Activated T-cell treated with anti-CD3 and anti-CD28 coated beads for 24 hours (primary cell): ENCODE measurements around the gene ARHGEF7.

Source experiments
- DNase-seq: peaks from one replicate; pipeline ENCODE4 v3.0.0-alpha.2; 2020; ENCODE audit warnings: low read depth

ARHGEF7 gene

DNA sequence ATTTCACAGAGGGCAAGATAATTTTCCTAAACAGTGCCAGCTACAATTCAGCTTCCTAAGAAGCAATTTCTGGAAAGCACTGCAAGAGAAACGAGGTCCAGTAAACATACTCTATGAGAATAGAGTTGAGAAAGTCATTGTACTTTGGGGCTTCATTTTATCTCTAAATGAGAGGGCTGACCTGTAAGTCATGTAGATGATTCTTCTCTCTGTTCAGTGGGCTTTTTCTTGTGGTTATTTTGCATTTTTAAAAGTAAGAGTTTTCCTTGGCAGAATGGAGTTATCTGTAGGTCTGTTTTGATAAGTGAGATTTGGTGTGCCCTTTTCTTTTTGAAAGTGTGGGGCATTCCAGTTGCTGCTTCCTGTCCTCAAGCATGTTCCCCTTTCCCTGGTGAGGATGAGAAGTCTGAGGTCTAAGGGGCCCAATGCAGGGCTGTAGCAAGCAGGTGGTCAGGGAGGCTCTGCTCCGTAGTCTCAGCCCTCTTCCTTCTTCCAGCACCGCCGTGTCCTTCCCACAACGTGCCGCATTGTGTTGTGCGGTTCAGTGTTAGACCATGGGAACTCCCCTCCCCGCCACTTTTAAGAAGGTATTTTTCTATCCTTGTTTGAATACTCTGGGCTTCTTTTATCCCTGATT lies 86.3 kb downstream of the ARHGEF7 start:
- no peak for DNase-seq

DNA sequence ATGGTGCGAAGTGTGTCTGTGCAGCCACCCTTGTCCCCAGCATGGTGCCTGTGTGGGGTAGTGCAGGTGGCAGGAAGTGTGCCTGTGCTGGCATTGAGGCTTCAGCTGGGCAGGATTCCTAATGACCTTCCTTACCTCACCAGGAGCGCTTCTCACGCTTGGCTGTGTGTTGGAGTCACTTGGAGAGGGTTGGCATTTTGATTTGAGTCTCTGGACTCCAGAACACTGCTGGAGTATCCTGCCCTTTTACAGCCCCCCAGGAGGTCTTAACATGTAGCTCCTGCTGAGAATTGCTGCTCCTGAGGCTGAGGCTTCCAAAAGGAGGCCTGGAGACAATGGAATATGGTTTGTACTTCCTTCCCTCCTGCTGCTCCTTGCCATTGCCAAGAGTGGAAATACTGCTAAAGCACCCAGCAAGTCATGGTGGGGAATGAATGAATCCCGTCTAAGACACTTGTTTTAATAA lies 87.1 kb downstream of the ARHGEF7 start:
- no peak for DNase-seq

DNA sequence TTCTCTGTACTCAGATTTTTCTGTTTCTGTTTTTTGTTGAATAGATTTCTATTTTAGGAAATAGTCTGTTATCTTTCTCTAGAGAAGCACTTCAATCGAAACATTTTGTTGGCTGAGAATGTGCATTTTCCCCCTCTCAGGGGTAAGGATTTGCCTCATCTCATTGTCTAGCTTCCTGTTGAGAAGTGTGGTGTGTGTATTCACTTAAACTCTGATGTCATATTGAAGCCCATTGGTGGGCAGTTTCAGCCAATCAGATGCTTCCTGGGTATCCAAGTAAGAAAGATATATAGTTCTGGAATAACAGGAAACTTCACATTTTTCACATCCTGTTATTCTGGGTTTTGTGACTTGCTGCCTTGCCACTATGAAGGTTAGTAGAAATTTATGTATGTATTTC lies 87.6 kb downstream of the ARHGEF7 start:
- DNase-seq: no peak

DNA sequence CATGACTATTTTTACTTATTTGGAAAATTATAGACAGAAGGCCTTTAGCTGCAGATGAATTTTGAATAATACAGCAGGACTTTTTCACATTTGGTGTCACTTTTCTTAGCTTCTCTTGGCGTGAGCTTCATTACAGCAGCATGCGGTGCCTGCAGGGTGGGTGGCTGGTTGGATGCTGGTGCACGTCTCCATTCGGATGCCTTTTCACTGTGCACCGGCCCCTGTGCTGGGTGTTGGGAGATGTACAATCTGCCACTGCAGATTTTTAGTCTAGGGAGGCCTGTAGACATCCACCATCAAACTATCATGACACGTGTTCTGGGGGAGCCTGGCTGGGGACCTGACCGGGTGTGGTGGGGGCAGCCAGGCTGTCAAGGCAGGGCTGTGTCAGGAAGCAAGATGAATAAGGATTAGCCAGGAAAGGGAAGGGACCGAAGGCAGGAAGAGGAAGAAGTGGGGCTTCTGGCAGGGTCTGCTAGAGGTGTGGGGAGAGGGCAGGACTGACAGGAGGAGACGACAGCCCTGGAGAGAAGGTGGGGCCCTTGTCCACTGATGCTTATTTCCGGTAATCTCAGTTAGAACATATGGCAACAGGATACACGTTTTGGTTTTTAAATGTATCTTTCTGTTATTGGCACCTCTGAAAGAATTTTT lies 88.8 kb downstream of the ARHGEF7 start:
- DNase-seq: no peak

DNA sequence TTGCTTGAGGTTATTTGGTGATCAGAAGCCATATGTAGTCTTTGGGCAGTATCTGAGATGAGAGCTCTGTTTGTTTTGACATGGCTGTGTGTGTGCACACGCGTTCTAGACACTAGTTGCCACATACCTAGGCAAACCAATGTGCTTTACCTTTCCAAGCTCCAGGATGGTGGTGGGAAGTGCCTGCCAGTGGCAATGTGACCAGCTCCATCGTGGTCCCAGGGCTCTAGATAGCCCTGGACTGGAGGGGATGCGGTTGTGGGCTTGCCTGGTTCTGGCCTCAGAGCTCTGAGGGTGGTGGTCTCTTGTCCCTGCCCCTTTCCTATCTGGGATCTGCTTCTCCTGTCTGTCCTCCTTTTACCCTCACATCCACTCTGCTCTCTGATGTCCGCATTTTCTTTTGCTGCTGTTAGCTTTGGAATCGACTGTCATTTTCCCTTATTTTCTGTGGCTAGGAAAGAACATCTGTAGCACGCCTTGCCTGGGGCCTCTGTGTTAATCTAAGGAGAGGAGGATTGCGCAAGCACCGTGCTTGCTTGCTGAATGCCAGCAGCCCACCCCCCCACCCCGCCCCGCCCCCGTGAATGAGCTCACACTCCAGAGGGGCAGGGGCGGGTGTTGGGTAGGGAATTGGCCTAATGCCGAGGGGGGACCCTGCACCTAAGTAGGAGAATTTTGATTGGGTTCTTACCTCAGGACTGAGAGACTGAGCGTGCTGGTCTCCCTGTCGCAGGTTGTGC lies 89.5 kb downstream of the ARHGEF7 start:
- DNase-seq: no peak

DNA sequence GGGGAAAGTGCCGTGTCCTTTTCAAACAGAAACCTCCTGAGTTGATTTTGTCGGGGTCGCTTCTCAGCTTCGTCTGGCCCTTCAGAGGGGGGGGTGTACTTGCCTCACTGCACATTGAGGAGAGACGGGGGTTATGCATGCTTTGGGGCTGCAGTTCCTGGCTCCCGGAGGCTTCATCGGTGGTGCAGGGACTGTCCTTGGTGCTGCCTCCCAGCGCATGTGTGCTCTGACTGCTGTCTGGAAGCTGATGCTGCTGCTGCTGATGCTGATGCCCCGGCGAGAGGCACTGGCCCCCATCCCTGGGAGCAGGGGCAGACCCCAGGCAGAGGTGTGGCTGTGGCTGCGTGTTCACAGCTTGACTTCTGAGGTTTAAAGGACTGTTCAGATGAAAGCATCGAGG lies 91.0 kb downstream of the ARHGEF7 start:
- no peak for DNase-seq

DNA sequence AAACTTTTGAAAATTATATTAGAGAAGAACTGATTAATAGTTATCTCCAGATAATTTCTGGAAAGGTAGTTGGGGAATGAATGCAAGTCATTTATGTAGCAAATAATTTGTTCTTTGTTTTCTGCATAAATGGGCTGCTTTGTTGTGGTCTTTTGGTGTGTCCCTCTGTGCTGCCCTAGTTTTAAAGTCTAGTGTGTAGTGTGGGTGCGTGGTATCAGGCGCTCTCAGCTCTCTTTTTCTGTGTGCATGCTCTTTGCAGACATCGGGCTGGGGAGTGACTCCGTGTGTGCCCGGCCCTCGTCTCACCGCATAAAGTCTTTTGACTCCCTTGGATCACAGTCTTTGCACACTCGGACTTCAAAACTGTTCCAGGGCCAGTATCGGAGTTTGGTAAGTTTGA lies 94.5 kb downstream of the ARHGEF7 start:
- no peak for DNase-seq

DNA sequence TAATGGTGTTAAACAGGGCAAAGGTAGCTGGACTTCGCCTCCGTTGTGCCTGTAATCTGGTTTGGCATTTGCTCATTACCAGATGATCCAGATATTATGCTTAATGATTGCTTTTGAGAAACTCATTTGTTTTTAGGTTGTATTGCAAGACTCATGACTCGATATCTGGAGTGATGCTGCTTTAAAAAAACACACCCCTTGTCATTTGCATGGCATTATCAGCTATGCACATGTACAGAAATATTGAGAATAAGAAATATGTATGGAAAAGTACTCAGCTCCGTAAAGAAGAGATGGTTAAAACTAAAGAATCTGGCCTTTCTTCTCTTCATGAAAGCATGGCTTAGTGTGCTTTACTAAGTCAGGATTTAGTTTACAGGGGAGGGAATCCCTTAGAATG lies 95.0 kb downstream of the ARHGEF7 start:
- DNase-seq: no peak

DNA sequence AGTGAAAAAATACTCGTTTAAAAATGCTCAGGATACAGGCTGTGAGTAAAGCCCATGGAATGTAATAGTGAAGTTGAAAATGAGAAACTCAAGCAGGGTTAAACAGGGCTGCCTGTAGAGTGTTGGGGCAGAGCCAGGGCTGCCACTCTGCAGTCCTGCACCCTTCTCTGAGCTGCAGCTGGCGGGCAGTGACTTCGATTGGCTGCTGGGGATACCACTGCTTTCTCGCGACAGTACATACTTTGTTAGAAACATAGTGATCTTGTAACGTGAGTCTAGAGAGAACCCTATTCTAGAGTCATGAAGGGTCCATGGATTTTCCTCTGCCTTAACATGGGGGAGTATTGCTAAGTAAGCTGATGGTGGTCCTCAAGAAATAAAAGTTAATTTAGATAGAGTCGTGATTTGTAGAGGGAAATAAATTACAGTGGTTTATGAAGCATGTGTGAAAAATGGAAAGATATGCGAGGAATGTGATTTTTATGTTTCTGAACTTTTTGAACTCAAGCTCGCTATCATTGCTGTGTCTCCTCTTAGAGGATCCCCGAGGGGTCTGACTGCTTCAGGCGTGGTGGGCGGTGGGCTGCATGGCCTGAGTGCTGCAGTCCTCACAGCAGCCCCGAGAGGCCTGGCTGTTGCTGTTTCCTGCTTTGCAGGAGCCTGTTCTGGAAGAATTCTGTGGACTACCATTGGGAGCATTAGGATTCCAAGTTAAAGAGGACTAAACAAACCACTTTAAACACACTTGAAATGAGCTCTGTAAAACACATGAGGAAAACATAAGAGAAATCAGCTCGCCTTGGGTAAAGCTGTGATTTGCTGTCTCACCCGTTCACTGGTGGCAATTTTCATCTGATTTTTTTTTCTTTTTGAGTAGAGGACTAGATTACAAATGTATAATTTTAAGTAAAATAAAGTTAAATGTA lies 95.7 kb downstream of the ARHGEF7 start:
- no peak for DNase-seq

DNA sequence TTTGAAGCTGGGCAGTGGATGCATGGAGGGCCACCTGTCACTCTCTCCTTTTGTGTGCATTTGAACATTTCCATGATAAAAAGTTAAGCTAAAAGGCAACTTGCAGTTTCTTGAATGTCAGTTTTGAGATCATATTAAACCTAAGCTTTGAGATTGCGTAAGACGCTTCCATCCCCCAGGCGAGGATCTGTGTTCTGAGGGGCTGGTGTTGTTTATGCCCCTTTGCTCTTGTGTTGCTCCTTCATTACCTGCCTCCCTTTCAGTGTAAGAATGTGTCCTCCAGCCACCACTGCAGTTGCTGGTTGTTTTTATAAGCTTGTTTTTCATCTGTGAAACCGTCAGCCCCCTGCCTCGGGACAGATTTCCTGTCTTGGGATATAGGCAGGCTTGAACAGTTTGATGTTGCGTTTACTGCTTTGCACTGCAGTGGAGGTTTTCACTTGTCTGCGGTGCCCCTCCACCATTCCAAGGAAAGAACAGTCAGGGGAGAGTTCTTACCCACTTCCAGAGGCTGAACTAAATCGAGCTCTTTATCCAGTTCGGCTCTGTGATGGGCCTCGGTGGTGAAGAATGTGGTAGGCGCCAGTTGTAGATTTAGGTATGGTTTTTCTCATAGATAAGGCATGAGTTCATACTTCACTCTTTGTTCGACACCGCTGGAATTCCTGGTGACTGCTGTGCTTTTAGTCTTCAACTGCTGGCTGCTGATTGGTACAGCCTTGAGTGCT lies 96.8 kb downstream of the ARHGEF7 start:
- no peak for DNase-seq

DNA sequence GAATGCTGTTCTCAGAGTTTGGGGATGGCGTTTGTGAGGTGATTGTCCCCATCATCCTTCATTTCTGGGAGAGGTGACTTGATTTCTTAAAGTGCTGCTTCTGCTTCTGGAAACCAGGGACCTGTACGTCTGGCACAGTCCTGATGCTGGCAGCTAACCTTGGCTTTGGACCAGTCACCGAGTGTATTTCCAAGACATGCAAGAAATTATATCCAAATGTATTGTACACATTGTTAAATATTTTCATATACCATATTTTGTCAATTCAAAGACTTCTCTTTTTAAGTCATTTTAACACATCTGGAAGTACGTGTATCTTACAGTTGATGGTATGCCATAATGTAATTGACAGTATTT lies 97.4 kb downstream of the ARHGEF7 start:
- no peak for DNase-seq

DNA sequence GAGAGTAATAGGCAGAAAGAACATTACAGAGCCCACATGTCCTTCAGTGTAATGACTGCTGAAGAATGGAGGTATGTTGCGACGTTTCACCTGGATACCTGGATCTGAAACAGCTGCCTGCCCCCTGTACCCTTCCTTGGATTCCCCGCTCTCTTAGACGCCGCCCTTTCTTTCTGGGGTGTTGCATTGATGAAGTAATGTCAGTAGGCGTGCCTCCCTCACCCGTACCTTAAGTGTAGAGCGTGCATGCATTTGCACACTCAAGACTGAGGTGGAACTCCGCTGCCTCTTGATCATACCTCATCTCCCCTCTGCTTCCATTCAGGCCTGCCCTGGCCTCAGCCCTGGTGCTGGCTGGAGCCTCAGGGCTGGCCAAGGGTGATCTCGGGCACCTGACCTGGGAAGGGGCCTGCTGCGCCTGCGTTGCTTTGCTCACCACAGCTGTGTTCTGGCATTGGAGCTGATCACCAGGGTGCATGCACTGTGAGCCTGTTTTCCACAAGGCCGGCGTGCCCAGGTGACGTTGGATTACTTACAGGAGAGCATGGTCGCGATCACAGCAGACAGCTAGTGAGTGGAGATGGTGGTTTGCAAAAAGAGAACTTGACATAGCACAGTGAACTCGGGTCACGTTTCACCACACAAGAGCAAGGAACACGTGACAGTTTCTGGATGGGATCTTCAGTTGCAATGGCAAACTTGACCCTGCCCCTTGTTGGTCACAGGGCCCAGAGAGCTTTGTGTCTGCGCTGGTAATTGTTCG lies 99.0 kb downstream of the ARHGEF7 start:
- no peak for DNase-seq

DNA sequence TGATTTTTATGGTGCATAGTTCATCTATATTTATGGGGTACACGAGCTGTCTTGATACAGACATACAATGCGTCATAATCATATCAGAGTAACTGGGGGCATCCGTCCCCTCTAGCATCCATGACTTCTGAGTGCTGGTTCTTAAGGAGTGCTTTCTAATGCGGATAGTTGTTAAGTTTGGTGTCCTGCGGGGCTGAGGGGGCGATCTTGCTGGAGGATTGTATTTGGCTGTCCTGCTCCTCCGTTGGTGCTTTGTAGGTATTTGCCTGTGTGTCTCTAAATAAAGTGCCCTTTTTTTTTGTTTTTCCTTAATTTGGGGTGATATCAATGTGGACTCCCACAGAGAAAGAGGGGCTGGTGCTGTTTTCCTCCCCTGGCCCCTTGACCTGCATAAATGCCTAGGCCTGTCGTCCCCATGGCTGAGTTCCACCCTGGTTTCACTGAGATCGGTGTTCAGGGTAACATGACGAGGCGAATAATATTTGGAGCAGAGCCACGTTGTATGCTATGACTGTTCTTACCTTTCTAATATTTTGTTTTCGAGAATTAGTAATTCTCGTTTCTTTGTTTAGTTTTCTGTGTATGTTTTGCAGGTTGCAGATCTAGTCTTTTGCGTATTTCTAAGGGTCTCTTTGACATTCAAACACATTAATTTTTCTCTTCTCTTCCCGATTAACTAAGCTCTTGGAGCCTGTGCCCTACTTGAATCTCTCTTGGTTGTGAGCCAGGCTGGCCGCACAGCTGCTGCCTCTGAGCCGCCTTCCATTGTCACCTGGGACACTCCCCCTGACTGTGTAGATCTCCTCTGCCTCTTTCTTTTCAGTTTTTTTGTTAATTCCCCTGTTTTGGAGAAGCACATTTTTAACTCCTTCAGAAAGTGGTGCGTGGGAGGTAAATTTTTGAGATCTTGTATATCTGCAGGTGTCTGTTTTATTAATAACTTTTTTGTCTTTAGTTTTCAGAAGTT lies 100.3 kb downstream of the ARHGEF7 start:
- DNase-seq: no peak

DNA sequence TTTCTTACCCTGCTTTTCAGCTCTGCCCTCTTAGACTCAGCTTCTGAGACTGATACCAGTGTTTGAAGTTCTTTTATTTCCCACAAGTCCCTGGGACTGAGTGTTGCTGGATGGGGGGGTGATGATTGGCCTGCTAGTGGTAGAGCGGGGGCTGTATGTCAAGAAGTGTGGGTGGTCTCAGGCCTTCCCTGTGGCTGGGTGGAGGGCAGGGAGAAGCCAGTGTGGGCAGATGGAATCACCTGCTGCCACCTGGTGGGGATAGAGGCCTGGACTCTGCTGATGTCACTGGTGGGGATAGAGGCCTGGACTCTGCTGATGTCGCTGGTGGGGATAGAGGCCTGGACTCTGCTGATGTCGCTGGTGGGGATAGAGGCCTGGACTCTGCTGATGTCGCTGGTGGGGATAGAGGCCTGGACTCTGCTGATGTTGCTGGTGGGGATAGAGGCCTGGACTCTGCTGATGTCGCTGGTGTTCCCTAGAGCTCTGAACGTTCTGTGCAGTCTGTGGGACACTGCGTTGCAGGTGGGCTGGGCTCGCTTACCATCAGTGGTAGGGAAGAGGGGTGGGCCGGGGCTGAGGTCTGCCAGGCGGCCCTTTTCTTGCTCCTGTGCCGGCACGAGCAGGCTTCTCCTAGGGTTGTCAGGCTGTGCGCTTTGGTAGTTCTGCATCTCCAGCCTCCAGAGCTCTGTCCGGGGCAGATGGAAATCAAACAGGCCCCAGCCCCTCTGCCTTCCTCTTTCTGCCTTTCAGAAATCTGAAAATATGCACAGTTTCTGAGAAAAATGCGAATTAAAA lies 101.3 kb downstream of the ARHGEF7 start:
- no peak for DNase-seq

DNA sequence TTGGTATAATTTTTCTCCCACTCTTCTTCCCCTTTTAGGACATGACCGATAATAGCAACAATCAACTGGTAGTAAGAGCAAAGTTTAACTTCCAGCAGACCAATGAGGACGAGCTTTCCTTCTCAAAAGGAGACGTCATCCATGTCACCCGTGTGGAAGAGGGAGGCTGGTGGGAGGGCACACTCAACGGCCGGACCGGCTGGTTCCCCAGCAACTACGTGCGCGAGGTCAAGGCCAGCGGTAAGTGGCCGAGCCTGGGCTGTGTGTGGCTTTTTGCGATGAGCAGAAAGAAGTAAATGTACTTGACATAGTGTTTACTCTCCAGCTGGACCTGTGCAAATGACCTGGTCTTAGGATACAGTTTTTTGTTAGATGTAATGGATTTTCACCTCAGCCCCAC lies 102.5 kb downstream of the ARHGEF7 start:
- no peak for DNase-seq

DNA sequence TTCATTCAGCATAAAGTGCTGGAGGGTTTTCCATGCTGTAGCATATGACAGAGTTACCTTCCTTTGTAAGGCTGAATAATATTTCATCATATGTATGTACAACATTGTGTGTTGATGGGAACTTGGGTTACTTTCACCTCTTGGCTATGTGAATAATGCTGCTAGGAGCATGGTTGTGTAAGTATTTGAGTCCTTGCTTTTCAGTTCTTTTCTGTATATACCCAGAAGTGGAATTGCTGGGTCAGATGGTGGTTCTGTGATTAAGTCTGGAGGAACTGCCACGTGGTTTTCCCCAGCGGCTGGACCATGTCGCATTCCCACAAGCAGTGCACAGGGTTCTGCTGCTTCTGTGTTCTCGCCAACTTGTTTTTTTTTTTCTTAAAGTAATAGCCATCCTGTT lies 104.2 kb downstream of the ARHGEF7 start:
- DNase-seq: no peak

DNA sequence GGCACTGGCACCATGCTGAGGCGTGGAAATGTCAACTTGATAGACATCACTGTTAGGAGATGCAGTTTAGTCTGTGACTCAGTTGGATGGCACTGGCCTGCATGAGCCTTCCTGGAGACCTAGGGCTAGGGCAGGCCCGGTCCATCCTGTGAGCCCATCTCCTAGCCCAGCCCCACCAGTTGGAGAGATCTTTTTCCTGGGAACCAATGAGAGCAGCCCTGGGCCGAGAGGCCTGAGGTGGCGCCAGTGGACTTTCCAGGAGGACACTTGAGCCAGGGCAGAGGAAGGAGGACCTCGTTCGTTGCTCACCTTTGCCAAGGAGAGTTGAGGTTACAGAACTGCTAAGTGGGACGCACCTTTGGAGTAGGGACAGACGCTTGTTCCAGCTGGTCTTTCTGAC lies 104.8 kb downstream of the ARHGEF7 start:
- no peak for DNase-seq

DNA sequence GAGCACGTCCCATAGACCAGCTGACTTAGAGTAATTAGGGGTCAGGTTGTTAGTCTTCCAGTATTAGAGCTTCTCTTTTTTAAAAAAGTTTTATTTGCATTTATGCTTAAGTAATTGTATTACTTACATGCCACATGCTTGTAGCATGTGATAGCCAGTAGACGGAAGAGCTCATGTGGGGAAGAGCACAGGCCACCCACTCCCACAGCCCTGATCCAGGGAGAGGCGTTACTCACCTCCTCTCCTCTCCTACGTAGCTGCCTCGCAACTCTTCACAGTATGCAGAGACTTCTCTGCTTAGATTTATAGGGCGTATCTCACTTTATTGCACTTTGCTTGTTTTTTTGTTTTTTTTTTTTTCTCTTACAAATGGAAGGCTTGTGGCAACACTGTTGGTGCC lies 110.1 kb downstream of the ARHGEF7 start:
- no peak for DNase-seq
